ENCODE results near the gene PCDHB16. TPM values are rescaled to one million over a fixed set of nuclear protein-coding genes. Genes with fewer than 3 reads are reported as not detected.
"Not testable (repeated sequence)": the region's sequence is repeated elsewhere in the genome, so short reads cannot be mapped to it uniquely, and the experiment has no call there.

Gene PCDHB16
- polyA plus RNA-seq, 1 donor from 2014 or later, result 2.8 TPM

- Histone ChIP-seq H3K27ac (ENCODE audit: low read length) (no peak overlapping the region), H3K79me2 (replicated peaks; ENCODE audit: insufficient read depth, low read length) (no peaks in the 10 kb centered on the region), H4K20me1 (ENCODE audit: insufficient read depth) (no peaks in the 10 kb centered on the region), H3K27me3 (ENCODE audit: insufficient read depth, low read depth, low read length) (no peaks in the 10 kb centered on the region), H3K36me3 (ENCODE audit: insufficient read depth, low read length) (peaks cover 11% of the 10 kb centered on the region), H3K9me3 (ENCODE audit: low read length) (peaks cover 21% of the 10 kb centered on the region), H3K4me2 (ENCODE audit: low read length) (no peak overlapping the region), H3K9me2 (ENCODE audit: insufficient read depth, low read length) (no peaks in the 10 kb centered on the region), H3K4me3 (ENCODE audit: low read length) (no peak overlapping the region), H2AFZ (ENCODE audit: low read depth, low read length) (no peak overlapping the region), H3F3A (ENCODE audit: insufficient read depth, low read length, poor library complexity, severe bottlenecking) (no peaks in the 10 kb centered on the region), H3K9ac (ENCODE audit: low read length) (no peak overlapping the region)
- TF ChIP-seq EZH2 (IDR thresholded peaks at IDR 0.05; ENCODE audit: borderline replicate concordance, insufficient read depth, low read length, poor library complexity, severe bottlenecking), result no peak
- TF ChIP-seq TAF1 (IDR thresholded peaks at IDR 0.05; ENCODE audit: low read depth), result no peak
- no peak for TF ChIP-seq EP300 (conservative IDR thresholded peaks at IDR 0.05; ENCODE audit: poor library complexity, severe bottlenecking)
- TF ChIP-seq MXI1 (conservative IDR thresholded peaks at IDR 0.05; ENCODE audit: poor library complexity, severe bottlenecking), result no peak
- TF ChIP-seq RAD21 (conservative IDR thresholded peaks at IDR 0.05), result no peak
- TF ChIP-seq, protein P1, sequence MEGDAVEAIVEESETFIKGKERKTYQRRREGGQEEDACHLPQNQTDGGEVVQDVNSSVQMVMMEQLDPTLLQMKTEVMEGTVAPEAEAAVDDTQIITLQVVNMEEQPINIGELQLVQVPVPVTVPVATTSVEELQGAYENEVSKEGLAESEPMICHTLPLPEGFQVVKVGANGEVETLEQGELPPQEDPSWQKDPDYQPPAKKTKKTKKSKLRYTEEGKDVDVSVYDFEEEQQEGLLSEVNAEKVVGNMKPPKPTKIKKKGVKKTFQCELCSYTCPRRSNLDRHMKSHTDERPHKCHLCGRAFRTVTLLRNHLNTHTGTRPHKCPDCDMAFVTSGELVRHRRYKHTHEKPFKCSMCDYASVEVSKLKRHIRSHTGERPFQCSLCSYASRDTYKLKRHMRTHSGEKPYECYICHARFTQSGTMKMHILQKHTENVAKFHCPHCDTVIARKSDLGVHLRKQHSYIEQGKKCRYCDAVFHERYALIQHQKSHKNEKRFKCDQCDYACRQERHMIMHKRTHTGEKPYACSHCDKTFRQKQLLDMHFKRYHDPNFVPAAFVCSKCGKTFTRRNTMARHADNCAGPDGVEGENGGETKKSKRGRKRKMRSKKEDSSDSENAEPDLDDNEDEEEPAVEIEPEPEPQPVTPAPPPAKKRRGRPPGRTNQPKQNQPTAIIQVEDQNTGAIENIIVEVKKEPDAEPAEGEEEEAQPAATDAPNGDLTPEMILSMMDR (IDR thresholded peaks at IDR 0.05; ENCODE audit: poor library complexity, severe bottlenecking), result no peak
- TF ChIP-seq, protein P2, sequence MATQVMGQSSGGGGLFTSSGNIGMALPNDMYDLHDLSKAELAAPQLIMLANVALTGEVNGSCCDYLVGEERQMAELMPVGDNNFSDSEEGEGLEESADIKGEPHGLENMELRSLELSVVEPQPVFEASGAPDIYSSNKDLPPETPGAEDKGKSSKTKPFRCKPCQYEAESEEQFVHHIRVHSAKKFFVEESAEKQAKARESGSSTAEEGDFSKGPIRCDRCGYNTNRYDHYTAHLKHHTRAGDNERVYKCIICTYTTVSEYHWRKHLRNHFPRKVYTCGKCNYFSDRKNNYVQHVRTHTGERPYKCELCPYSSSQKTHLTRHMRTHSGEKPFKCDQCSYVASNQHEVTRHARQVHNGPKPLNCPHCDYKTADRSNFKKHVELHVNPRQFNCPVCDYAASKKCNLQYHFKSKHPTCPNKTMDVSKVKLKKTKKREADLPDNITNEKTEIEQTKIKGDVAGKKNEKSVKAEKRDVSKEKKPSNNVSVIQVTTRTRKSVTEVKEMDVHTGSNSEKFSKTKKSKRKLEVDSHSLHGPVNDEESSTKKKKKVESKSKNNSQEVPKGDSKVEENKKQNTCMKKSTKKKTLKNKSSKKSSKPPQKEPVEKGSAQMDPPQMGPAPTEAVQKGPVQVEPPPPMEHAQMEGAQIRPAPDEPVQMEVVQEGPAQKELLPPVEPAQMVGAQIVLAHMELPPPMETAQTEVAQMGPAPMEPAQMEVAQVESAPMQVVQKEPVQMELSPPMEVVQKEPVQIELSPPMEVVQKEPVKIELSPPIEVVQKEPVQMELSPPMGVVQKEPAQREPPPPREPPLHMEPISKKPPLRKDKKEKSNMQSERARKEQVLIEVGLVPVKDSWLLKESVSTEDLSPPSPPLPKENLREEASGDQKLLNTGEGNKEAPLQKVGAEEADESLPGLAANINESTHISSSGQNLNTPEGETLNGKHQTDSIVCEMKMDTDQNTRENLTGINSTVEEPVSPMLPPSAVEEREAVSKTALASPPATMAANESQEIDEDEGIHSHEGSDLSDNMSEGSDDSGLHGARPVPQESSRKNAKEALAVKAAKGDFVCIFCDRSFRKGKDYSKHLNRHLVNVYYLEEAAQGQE (IDR thresholded peaks at IDR 0.05; ENCODE audit: borderline replicate concordance), result no peak
Measured at GRCh38 chr5:141150993-141151325, 31.2 kb upstream of the PCDHB16 start.

DNA sequence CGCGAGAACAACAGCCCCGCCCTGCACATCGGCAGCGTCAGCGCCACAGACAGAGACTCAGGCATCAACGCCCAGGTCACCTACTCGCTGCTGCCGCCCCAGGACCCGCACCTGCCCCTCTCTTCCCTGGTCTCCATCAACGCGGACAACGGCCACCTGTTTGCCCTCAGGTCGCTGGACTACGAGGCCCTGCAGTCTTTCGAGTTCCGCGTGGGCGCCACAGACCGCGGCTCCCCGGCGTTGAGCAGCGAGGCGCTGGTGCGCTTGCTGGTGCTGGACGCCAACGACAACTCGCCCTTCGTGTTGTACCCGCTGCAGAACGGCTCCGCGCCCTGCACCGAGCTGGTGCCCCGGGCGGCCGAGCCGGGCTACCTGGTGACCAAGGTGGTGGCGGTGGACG, 30.6 kb upstream of the PCDHB16 start:
- H3K4me2 ChIP-seq (ENCODE audit: low read length); H3K9me2 ChIP-seq (ENCODE audit: insufficient read depth, low read length); H3K4me3 ChIP-seq (ENCODE audit: low read length); H3K27me3 ChIP-seq (ENCODE audit: insufficient read depth, low read depth, low read length); H3F3A ChIP-seq (ENCODE audit: insufficient read depth, low read length, poor library complexity, severe bottlenecking); H2AFZ ChIP-seq (ENCODE audit: low read depth, low read length); H4K20me1 ChIP-seq (ENCODE audit: insufficient read depth); H3K79me2 ChIP-seq (replicated peaks; ENCODE audit: insufficient read depth, low read length); H3K27ac ChIP-seq (ENCODE audit: low read length); H3K9ac ChIP-seq (ENCODE audit: low read length): not testable (repeated sequence)
- Histone ChIP-seq H3K36me3 (ENCODE audit: insufficient read depth, low read length) (peaks cover 11% of the 10 kb centered on the region), H3K9me3 (ENCODE audit: low read length) (peaks cover 27% of the 10 kb centered on the region)

- H3K79me2 ChIP-seq (replicated peaks; ENCODE audit: insufficient read depth, low read length); H3F3A ChIP-seq (ENCODE audit: insufficient read depth, low read length, poor library complexity, severe bottlenecking); H4K20me1 ChIP-seq (ENCODE audit: insufficient read depth); H3K4me2 ChIP-seq (ENCODE audit: low read length); H3K4me3 ChIP-seq (ENCODE audit: low read length); H3K27me3 ChIP-seq (ENCODE audit: insufficient read depth, low read depth, low read length); H3K9me2 ChIP-seq (ENCODE audit: insufficient read depth, low read length); H3K27ac ChIP-seq (ENCODE audit: low read length); H3K9ac ChIP-seq (ENCODE audit: low read length); H2AFZ ChIP-seq (ENCODE audit: low read depth, low read length): not testable (repeated sequence)
- peaks cover 11% of the 10 kb centered on the region for H3K36me3 ChIP-seq (ENCODE audit: insufficient read depth, low read length)
- H3K9me3 ChIP-seq (ENCODE audit: low read length), result peaks cover 30% of the 10 kb centered on the region
Measured at GRCh38 chr5:141152096-141152495, 30.1 kb upstream of the PCDHB16 start.

Measured in neural cell (in vitro differentiated cells).